Trophoblast cell (in vitro differentiated cells and primary cell): ENCODE measurements around the gene PLA2G2D.

Source experiments
- DNase-seq, 2 donors: peaks; one replicate each; pipeline ENCODE4 v3.0.0-alpha.2; 2016
- H2AFZ ChIP-seq: 2 replicates; pipeline ENCODE4 v1.6.1; 2013; ENCODE audit warnings: low read length, moderate library complexity, mild to moderate bottlenecking; ENCODE audit not compliant: insufficient read depth, poor library complexity
- H2AK5ac ChIP-seq: 2 replicates; pipeline ENCODE4 v1.6.1; 2013; ENCODE audit warnings: mild to moderate bottlenecking, low read length
- H2BK120ac ChIP-seq: 2 replicates; pipeline ENCODE4 v1.6.1; 2013; ENCODE audit warnings: low read length, mild to moderate bottlenecking, moderate library complexity; ENCODE audit not compliant: insufficient read depth, poor library complexity
- H2BK12ac ChIP-seq: 2 replicates; pipeline ENCODE4 v1.6.1; 2013; ENCODE audit warnings: mild to moderate bottlenecking, low read length, moderate library complexity
- H2BK5ac ChIP-seq: 2 replicates; pipeline ENCODE4 v1.6.1; 2013; ENCODE audit warnings: low read length, low read depth, moderate library complexity, mild to moderate bottlenecking; ENCODE audit not compliant: poor library complexity
- H3K14ac ChIP-seq: 2 replicates; pipeline ENCODE4 v1.6.1; 2013; ENCODE audit warnings: mild to moderate bottlenecking, low read length
- H3K18ac ChIP-seq: 2 replicates; pipeline ENCODE4 v1.6.1; 2013; ENCODE audit warnings: mild to moderate bottlenecking, low read length
- H3K23ac ChIP-seq: 2 replicates; pipeline ENCODE4 v1.6.1; 2013; ENCODE audit warnings: low read length
- H3K27ac ChIP-seq: 2 replicates; pipeline ENCODE4 v1.5.1; 2013; ENCODE audit warnings: low read depth, mild to moderate bottlenecking, inconsistent platforms, low read length, moderate library complexity
- H3K27me3 ChIP-seq: 2 replicates; pipeline ENCODE4 v1.6.1; 2013; ENCODE audit warnings: inconsistent platforms, mild to moderate bottlenecking, low read length, moderate library complexity; ENCODE audit not compliant: insufficient read depth
- H3K36me3 ChIP-seq, 2 experiments: 1 replicate in 1 of 2; 2 replicates in 1 of 2; pipeline ENCODE4 v1.6.1; 2013; ENCODE audit warnings: low read length in 2 of 2, mild to moderate bottlenecking in 2 of 2, moderate library complexity in 1 of 2; ENCODE audit not compliant: insufficient read depth in 2 of 2, control insufficient read depth in 1 of 2
- H3K4ac ChIP-seq: 2 replicates; pipeline ENCODE4 v1.6.1; 2013; ENCODE audit warnings: low read depth, mild to moderate bottlenecking, low read length, moderate library complexity
- H3K4me1 ChIP-seq, 2 experiments: 1 replicate in 1 of 2; 2 replicates in 1 of 2; pipeline ENCODE4 v1.6.1; 2013; ENCODE audit warnings: low read length in 2 of 2, mild to moderate bottlenecking in 2 of 2, moderate library complexity in 1 of 2; ENCODE audit not compliant: insufficient read depth in 2 of 2, control insufficient read depth in 1 of 2
- H3K4me2 ChIP-seq: 2 replicates; pipeline ENCODE4 v1.6.1; 2013; ENCODE audit warnings: inconsistent platforms, mild to moderate bottlenecking, low read length, moderate library complexity
- H3K4me3 ChIP-seq: 2 replicates; pipeline ENCODE4 v1.5.1; 2013; ENCODE audit warnings: mild to moderate bottlenecking, low read depth, low read length, inconsistent platforms
- H3K79me1 ChIP-seq: one replicate; pipeline ENCODE4 v1.6.1; 2013; ENCODE audit warnings: low read length
- H3K79me2 ChIP-seq: 2 replicates; pipeline ENCODE4 v1.6.1; 2013; ENCODE audit warnings: low read length, mild to moderate bottlenecking; ENCODE audit not compliant: control insufficient read depth, insufficient read depth, poor library complexity
- H3K9ac ChIP-seq: 2 replicates; pipeline ENCODE4 v1.6.1; 2013; ENCODE audit warnings: mild to moderate bottlenecking, low read length
- H3K9me3 ChIP-seq: 2 replicates; pipeline ENCODE4 v1.6.1; 2013; ENCODE audit warnings: low read depth, mild to moderate bottlenecking, control low read depth, inconsistent platforms, low read length; ENCODE audit not compliant: insufficient read depth
- H4K12ac ChIP-seq: 2 replicates; pipeline ENCODE4 v1.6.1; 2013; ENCODE audit warnings: low read depth, mild to moderate bottlenecking, low read length, moderate library complexity
- H4K8ac ChIP-seq: 2 replicates; pipeline ENCODE4 v1.6.1; 2013; ENCODE audit warnings: low read depth, mild to moderate bottlenecking, low read length, moderate library complexity
- H4K91ac ChIP-seq: one replicate; pipeline ENCODE4 v1.6.1; 2013; ENCODE audit warnings: low read depth, mild to moderate bottlenecking, low read length, moderate library complexity
- WGBS: extraction: QIAGEN DNeasy Blood & Tissue Kit; methylation state at CpG from one replicate; pipeline ENCODE4 v1.1.7; 2013; ENCODE audit warnings: missing lambda C conversion rate; ENCODE audit not compliant: insufficient read length, insufficient coverage; ENCODE audit errors: extremely low coverage; 5-methylcytosine and 5-hydroxymethylcytosine counted together

PLA2G2D gene

GRCh38 chr1:20112279-20113000 is 6.9 kb downstream of the PLA2G2D start:
- peaks cover 4% of the 10 kb centered on the region for H3K79me1 ChIP-seq
- no peak overlapping the region for H2AK5ac ChIP-seq
- H4K91ac ChIP-seq: peak overlapping the region; percentile 41

GRCh38 chr1:20111452-20111851 is 7.9 kb downstream of the PLA2G2D start:
- no CpG with 5 or more reads among the region's 5 CpGs for WGBS
- Histone ChIP-seq H4K8ac (no peak overlapping the region), H2AFZ (no peak overlapping the region), H3K23ac (no peak overlapping the region), H3K14ac (no peak overlapping the region), H3K9me3 (peaks cover 2% of the 10 kb centered on the region), H3K36me3 (no peaks in the 10 kb centered on the region), H3K4me1 (peaks cover 4 to 15% of the 10 kb centered on the region in 2 experiments), H4K91ac (no peak overlapping the region), H3K4me2 (no peak overlapping the region), H3K27me3 (no peaks in the 10 kb centered on the region), H2AK5ac (no peak overlapping the region), H3K79me1 (peaks cover 8% of the 10 kb centered on the region), H3K4me3 (no peak overlapping the region), H3K9ac (no peak overlapping the region), H4K12ac (no peak overlapping the region), H3K18ac (no peak overlapping the region), H2BK12ac (no peak overlapping the region), H3K79me2 (no peaks in the 10 kb centered on the region), H2BK5ac (no peak overlapping the region), H2BK120ac (no peak overlapping the region), H3K27ac (no peak overlapping the region), H3K4ac (no peak overlapping the region)
- no peak for DNase-seq

More at GRCh38 chr1:20112279-20113000, 6.9 kb downstream of the PLA2G2D start:
- Histone ChIP-seq H3K4me1 (peaks cover 2 to 9% of the 10 kb centered on the region in 2 experiments), H3K4me3 (peak overlapping the region; percentile 20), H3K18ac (no peak overlapping the region), H2AFZ (no peak overlapping the region), H3K4me2 (no peak overlapping the region), H3K9ac (peak overlapping the region; percentile 39), H3K23ac (no peak overlapping the region), H3K27ac (no peak overlapping the region), H3K4ac (no peak overlapping the region), H3K14ac (peak overlapping the region; percentile 33), H3K79me2 (no peaks in the 10 kb centered on the region), H3K27me3 (no peaks in the 10 kb centered on the region), H2BK5ac (no peak overlapping the region), H3K36me3 (no peaks in the 10 kb centered on the region), H4K8ac (no peak overlapping the region), H2BK120ac (no peak overlapping the region), H2BK12ac (no peak overlapping the region), H3K9me3 (no peaks in the 10 kb centered on the region), H4K12ac (no peak overlapping the region)
- WGBS: no CpG with 5 or more reads among the region's 3 CpGs
- peak in 1 of 2 donors; percentile 36 for DNase-seq

- peak overlapping the region; percentile 31 for H2BK5ac ChIP-seq
- no peak overlapping the region for H3K4me2 ChIP-seq
- H3K9me3 ChIP-seq: peaks cover 2% of the 10 kb centered on the region
- H4K12ac ChIP-seq: no peak overlapping the region
- H3K36me3 ChIP-seq: no peaks in the 10 kb centered on the region
- peak overlapping the region; percentile 86 for H2BK12ac ChIP-seq
- DNase-seq: peak; percentile 63 to 88
- no peak overlapping the region for H3K18ac ChIP-seq
- H3K23ac ChIP-seq: no peak overlapping the region
- H3K4me1 ChIP-seq: peaks cover 4 to 16% of the 10 kb centered on the region in 2 experiments
- no peaks in the 10 kb centered on the region for H3K79me2 ChIP-seq
- H3K79me1 ChIP-seq: peaks cover 9% of the 10 kb centered on the region
- no peak overlapping the region for H3K4me3 ChIP-seq
- H4K8ac ChIP-seq: no peak overlapping the region
- no peak overlapping the region for H3K14ac ChIP-seq
- no peak overlapping the region for H2AK5ac ChIP-seq
- H4K91ac ChIP-seq: no peak overlapping the region
- WGBS: no CpG with 5 or more reads among the region's 12 CpGs
- no peak overlapping the region for H3K27ac ChIP-seq
- no peak overlapping the region for H3K4ac ChIP-seq
- H2AFZ ChIP-seq: peak overlapping the region; percentile 48
- peak overlapping the region; percentile 47 for H2BK120ac ChIP-seq
- H3K9ac ChIP-seq: no peak overlapping the region
- no peaks in the 10 kb centered on the region for H3K27me3 ChIP-seq
Measured at GRCh38 chr1:20110679-20111078, 8.7 kb downstream of the PLA2G2D start.

GRCh38 chr1:20109223-20109856 is 10.0 kb downstream of the PLA2G2D start:
- peak overlapping the region; percentile 45 for H4K91ac ChIP-seq
- no peak overlapping the region for H2AFZ ChIP-seq
- no peak overlapping the region for H3K4me3 ChIP-seq
- no peak overlapping the region for H2BK5ac ChIP-seq
- H3K27ac ChIP-seq: no peak overlapping the region
- peak overlapping the region; percentile 37 for H2BK12ac ChIP-seq
- H3K4me2 ChIP-seq: no peak overlapping the region
- no peak overlapping the region for H3K4ac ChIP-seq
- no peaks in the 10 kb centered on the region for H3K27me3 ChIP-seq
- no peaks in the 10 kb centered on the region for H3K79me2 ChIP-seq
- no peak overlapping the region for H3K18ac ChIP-seq
- H3K14ac ChIP-seq: peak overlapping the region; percentile 28
- no peak overlapping the region for H4K8ac ChIP-seq
- H3K9me3 ChIP-seq: peaks cover 2% of the 10 kb centered on the region
- H3K9ac ChIP-seq: no peak overlapping the region
- no peak overlapping the region for H3K23ac ChIP-seq
- WGBS: no CpG with 5 or more reads among the region's 4 CpGs
- peaks cover 11% of the 10 kb centered on the region for H3K79me1 ChIP-seq
- no peaks in the 10 kb centered on the region for H3K36me3 ChIP-seq
- H3K4me1 ChIP-seq: peaks cover 6 to 18% of the 10 kb centered on the region in 2 experiments
- peak overlapping the region; percentile 18 for H2AK5ac ChIP-seq
- no peak overlapping the region for H2BK120ac ChIP-seq
- DNase-seq: no peak
- H4K12ac ChIP-seq: no peak overlapping the region
